Motor neuron (in vitro differentiated cells): ENCODE results near the gene HNF4A. TPM values are rescaled to one million over a fixed set of nuclear protein-coding genes. Genes with fewer than 3 reads are reported as not detected.

Experiments used
- ATAC-seq, 8 experiments: fragments of 200-7000 bp; cut with Tn5 transposase; replicated peaks in 6 of 8; 2 replicates each; pipeline ENCODE4 v1.8.0; 2021; ENCODE audit warnings: mild to moderate bottlenecking in 8 of 8, moderate library complexity in 8 of 8
- H3K27ac ChIP-seq, 2 donors: fragments of 250-450 bp; sonication (Bioruptor Pico); 2 replicates each; pipeline ENCODE4 v1.9.0; 2021; ENCODE audit warnings: antibody characterized with exemption in 2 of 2, mild to moderate bottlenecking in 2 of 2, moderate library complexity in 1 of 2
- H3K4me1 ChIP-seq, 2 donors: fragments of 250-450 bp; sonication (Bioruptor Pico); replicated peaks in 1 of 2; 2 replicates each; pipeline ENCODE4 v1.6.1; 2021; ENCODE audit warnings: antibody characterized with exemption in 2 of 2, mild to moderate bottlenecking in 2 of 2, moderate library complexity in 1 of 2
- H3K4me3 ChIP-seq, 5 donors: fragments of 250-450 bp; sonication (Bioruptor Pico); 2 replicates each; pipeline ENCODE4 v1.9.0; 2021; ENCODE audit warnings: antibody characterized with exemption in 5 of 5, mild to moderate bottlenecking in 5 of 5, moderate library complexity in 4 of 5
- WGBS, 10 experiments: fragments of 450-650 bp; shearing (Covaris generic); methylation state at CpG; one replicate each; pipeline ENCODE4 v1.0.0; 2022; 5-methylcytosine and 5-hydroxymethylcytosine counted together
- in situ Hi-C, 9 experiments: fragments of 400-800 bp; cut with MboI; loops; one replicate each; pipeline ENCODE4 v1.15.0; 2021; ENCODE audit warnings: low sequenced_read_pairs in 9 of 9, low pct_unique_long_range_greater_than_20kb in 2 of 9; ENCODE audit not compliant: unreplicated experiment in 9 of 9
- total RNA-seq, 8 experiments: library from RNA; unstranded; fragments of 300-600 nt; gene quantifications; 2 replicates each; pipeline versions ENCODE4 v1.2.3 to v1.2.4, GENCODE V29; 2022

HNF4A gene
- total RNA-seq, 8 experiments from 2014 or later = 0.09 to 0.62 (median 0.17) TPM; not detected in 2

DNA sequence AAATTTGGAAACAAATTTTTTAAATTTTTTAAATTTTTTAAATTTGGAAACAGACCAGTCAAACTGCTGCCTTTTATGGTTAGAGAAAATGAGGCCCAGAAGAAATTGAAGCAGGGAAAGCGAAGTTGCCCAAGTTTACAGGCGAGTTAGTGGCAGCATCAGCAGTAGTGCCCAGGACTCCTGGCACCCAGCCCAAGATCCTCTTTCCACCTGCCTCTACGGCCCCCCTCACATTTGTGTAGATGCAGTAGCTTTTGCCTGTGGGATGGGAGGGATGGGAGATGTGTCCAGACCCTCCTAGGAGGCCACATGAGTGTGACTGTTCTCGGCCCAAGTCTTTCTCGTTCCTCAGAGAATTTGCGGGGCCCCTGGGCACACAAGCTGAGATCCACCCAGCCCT, 49.8 kb downstream of the HNF4A start:
- no peak overlapping the region for H3K4me3 ChIP-seq
- no peak overlapping the region for H3K27ac ChIP-seq
- in situ Hi-C loops = no loop called here
- H3K4me1 ChIP-seq = no peaks in the 10 kb centered on the region
- no peak for ATAC-seq
- WGBS, 10 experiments = 28 to 86% (median 70%) methylated on average over 1 to 3 of the region's 6 CpGs; no CpG with 5 or more reads in 2 of the 10 experiments

- 40 to 93% (median 74%) methylated on average over 1 to 10 of the region's 20 CpGs; no CpG with 5 or more reads in 4 of the 10 experiments for WGBS, 10 experiments
- H3K27ac ChIP-seq = no peak overlapping the region
- H3K4me3 ChIP-seq = no peak overlapping the region
- in situ Hi-C loops = no loop called here
- no peaks in the 10 kb centered on the region for H3K4me1 ChIP-seq
- no peak for ATAC-seq
These were observed 50.5 kb downstream of the HNF4A start for GRCh38 chr20:44405785-44406571.

- Histone ChIP-seq H3K27ac (no peak overlapping the region), H3K4me3 (no peak overlapping the region), H3K4me1 (no peaks in the 10 kb centered on the region)
- WGBS, 10 experiments = 30 to 88% (median 70%) methylated on average over 1 to 4 of the region's 7 CpGs; no CpG with 5 or more reads in 2 of the 10 experiments
- in situ Hi-C loops = no loop called here
- no peak for ATAC-seq
These were observed 51.2 kb downstream of the HNF4A start for GRCh38 chr20:44406572-44407137.

GRCh38 chr20:44407402-44408184, 52.1 kb downstream of the HNF4A start:
- H3K27ac ChIP-seq = no peak overlapping the region
- WGBS, 10 experiments = 29 to 85% (median 68%) methylated on average over 2 to 10 of the region's 14 CpGs; no CpG with 5 or more reads in 4 of the 10 experiments
- H3K4me3 ChIP-seq = no peak overlapping the region
- in situ Hi-C loops = no loop called here
- no peaks in the 10 kb centered on the region for H3K4me1 ChIP-seq
- ATAC-seq = peak in 3 of 8 experiments; percentile 86 to 99 (median 99)

- ATAC-seq = no peak
- in situ Hi-C loops = no loop called here
- no peaks in the 10 kb centered on the region for H3K4me1 ChIP-seq
- 45 to 92% (median 75%) methylated on average over 1 to 2 of the region's 2 CpGs; no CpG with 5 or more reads in 3 of the 10 experiments for WGBS, 10 experiments
- no peak overlapping the region for H3K27ac ChIP-seq
- no peak overlapping the region for H3K4me3 ChIP-seq
These were observed 53.7 kb downstream of the HNF4A start for GRCh38 chr20:44409132-44409600.

- in situ Hi-C loops = no loop called here
- Histone ChIP-seq H3K27ac (no peak overlapping the region), H3K4me1 (no peaks in the 10 kb centered on the region), H3K4me3 (no peak overlapping the region)
- WGBS, 10 experiments = 100% methylated on average over 1 of the region's 2 CpGs; no CpG with 5 or more reads in 9 of the 10 experiments
- no peak for ATAC-seq
These were observed 55.1 kb downstream of the HNF4A start for GRCh38 chr20:44410583-44411019.

DNA sequence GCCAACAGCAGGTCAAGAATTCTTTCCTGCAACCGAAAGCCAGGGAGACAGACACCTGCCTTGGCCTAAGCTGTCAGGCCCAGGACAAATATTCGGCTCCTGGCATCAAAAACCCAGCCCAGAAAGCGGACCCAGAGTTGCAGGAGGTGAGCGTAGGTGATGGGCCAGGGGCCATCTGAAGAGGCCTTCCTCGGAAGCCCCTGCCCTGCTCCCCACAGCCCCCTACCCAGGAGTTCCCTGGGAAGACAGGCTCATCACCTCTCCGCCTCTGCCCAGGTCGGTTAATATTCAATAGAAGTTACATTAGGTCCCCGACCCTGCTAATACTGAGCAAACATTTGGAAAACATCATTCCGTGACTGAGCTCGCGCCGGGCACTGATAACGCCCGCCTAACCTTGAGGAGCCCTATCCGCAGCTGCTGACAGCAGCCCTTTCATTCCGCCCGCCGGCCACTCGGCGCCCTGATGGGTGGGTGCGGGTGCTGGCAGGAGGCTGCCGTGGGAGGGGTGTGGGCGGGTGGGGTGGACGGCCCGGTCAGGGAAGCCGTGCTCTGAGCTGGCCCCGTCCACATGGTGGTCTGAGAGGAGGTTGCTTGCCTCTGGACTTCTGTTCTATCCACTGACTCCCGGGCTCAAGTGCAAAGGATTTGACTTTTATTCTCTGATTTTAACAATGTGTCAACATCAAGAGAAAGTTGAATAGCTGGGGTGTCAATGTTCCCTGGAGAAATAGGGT, 55.7 kb downstream of the HNF4A start:
- in situ Hi-C loops = no loop called here

GRCh38 chr20:44411757-44412401, 56.4 kb downstream of the HNF4A start:
- H3K27ac ChIP-seq = no peak overlapping the region
- H3K4me3 ChIP-seq = no peak overlapping the region
- in situ Hi-C loops = no loop called here
- no peaks in the 10 kb centered on the region for H3K4me1 ChIP-seq
- WGBS, 10 experiments = 45 to 90% (median 73%) methylated on average over 1 to 9 of the region's 10 CpGs; no CpG with 5 or more reads in 1 of the 10 experiments
- ATAC-seq = no peak

More for the DNA sequence above, 55.7 kb downstream of the HNF4A start:
- 20 to 100% (median 94%) methylated on average over 1 to 5 of the region's 28 CpGs; no CpG with 5 or more reads in 5 of the 10 experiments for WGBS, 10 experiments
- no peaks in the 10 kb centered on the region for H3K4me1 ChIP-seq
- no peak overlapping the region for H3K4me3 ChIP-seq
- no peak for ATAC-seq
- H3K27ac ChIP-seq = no peak overlapping the region

DNA sequence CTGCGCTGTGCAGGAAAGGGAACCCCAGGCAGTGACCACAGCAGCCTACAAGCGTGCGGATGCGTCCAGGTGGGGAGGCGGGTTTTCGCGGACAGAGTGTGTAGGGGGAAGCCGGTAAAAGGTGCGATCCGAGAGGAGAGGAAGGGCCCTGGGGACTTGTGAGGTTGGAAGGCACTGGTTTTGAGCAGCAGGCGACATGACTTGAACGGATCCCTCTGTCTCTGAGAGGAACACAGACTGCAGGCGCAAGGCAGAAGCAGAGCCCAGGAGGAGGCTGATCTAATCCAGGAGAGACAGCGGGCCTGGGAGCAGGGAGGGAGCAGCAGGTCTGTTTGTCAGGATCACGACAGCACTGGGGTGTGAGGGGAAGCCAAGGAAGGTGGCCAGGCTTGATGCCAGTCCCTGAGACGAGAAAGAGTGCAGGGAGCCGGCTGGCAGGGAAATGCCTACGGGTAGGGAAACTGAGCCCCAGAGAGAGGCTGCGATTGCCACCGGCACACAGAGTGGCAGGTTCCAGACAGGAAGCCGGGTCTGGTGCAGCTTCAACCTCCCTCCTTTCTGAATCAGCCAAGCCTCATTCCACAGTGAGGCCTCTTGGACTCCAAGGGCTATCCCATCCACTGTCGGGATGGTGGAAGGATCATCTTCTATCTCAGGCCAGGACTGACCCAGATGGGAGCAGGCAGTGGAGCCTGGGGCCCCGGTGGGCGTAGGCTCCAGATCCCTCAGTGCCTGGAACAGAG, 57.1 kb downstream of the HNF4A start:
- 38 to 87% (median 65%) methylated on average over 2 to 14 of the region's 24 CpGs; no CpG with 5 or more reads in 2 of the 10 experiments for WGBS, 10 experiments
- H3K27ac ChIP-seq = no peak overlapping the region
- H3K4me3 ChIP-seq = no peak overlapping the region
- in situ Hi-C loops = no loop called here
- peak in 1 of 8 experiments; percentile 67 for ATAC-seq
- H3K4me1 ChIP-seq = no peaks in the 10 kb centered on the region

GRCh38 chr20:44413575-44414345, 58.3 kb downstream of the HNF4A start:
- ATAC-seq = no peak
- in situ Hi-C loops = no loop called here
- no peak overlapping the region for H3K4me3 ChIP-seq
- H3K27ac ChIP-seq = no peak overlapping the region
- H3K4me1 ChIP-seq = no peaks in the 10 kb centered on the region
- 10 to 90% (median 80%) methylated on average over 1 to 7 of the region's 14 CpGs; no CpG with 5 or more reads in 4 of the 10 experiments for WGBS, 10 experiments

GRCh38 chr20:44414346-44414714, 58.8 kb downstream of the HNF4A start:
- ATAC-seq = no peak
- H3K4me3 ChIP-seq = no peak overlapping the region
- in situ Hi-C loops = no loop called here
- H3K27ac ChIP-seq = no peak overlapping the region
- 20 to 88% (median 65%) methylated on average over 1 to 7 of the region's 16 CpGs; no CpG with 5 or more reads in 7 of the 10 experiments for WGBS, 10 experiments
- H3K4me1 ChIP-seq = no peaks in the 10 kb centered on the region
